ENCODE measurements around the gene PHF21B.
A peak's percentile ranks its signal among the peaks of the same experiment; 100 is the strongest.

DNA sequence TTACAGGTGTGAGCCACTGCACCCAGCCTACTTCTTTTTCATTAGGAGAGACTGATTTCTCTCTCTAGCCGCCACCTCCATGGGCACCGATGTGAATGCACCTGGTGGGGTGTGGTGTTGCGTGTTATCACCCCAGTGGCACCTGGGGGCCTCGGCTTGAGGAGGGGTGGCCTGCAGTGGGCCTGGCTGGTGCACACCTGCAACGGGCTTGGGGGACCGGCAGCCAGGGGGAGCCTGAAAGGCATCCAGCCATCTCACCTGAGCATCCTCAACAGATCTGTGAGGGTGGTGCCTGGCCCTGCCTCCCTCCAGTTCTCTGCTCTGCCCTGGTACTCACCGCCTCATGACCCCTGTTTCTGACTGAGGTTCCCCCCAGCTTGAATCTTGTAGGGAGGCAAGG is 148.6 kb downstream of the PHF21B start:
- TF ChIP-seq, protein P1, sequence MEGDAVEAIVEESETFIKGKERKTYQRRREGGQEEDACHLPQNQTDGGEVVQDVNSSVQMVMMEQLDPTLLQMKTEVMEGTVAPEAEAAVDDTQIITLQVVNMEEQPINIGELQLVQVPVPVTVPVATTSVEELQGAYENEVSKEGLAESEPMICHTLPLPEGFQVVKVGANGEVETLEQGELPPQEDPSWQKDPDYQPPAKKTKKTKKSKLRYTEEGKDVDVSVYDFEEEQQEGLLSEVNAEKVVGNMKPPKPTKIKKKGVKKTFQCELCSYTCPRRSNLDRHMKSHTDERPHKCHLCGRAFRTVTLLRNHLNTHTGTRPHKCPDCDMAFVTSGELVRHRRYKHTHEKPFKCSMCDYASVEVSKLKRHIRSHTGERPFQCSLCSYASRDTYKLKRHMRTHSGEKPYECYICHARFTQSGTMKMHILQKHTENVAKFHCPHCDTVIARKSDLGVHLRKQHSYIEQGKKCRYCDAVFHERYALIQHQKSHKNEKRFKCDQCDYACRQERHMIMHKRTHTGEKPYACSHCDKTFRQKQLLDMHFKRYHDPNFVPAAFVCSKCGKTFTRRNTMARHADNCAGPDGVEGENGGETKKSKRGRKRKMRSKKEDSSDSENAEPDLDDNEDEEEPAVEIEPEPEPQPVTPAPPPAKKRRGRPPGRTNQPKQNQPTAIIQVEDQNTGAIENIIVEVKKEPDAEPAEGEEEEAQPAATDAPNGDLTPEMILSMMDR (conservative IDR thresholded peaks at IDR 0.05; ENCODE audit: low read depth in 2 of 2), result 0 out of 4 replicates have a peak, but pooled peaks of 1 of the 2 experiments have one; percentile 25
- no peak for TF ChIP-seq EZH2phosphoT487 (IDR thresholded peaks at IDR 0.05; ENCODE audit: unreplicated experiment)
